HTR-8/SVneo (cell line): ENCODE results near the gene EXD3.
"Not testable (repeated sequence)": the region's sequence is repeated elsewhere in the genome, so short reads cannot be mapped to it uniquely, and the experiment has no call there.

ENCODE experiments used
- DNase-seq: peaks from one replicate; pipeline ENCODE4 v3.0.0; 2011; ENCODE audit warnings: low spot score, mixed read lengths; ENCODE audit not compliant: insufficient read length
- FAIRE-seq: peaks from 2 replicates; lab custom pipeline; 2011; peaks lifted over from hg19 to GRCh38; lab: Jason Lieb, UNC

EXD3 gene

GRCh38 chr9:137327641-137328550 is 95.1 kb downstream of the EXD3 start:
- DNase-seq: not testable (repeated sequence)
- FAIRE-seq: peak; percentile 84

DNA sequence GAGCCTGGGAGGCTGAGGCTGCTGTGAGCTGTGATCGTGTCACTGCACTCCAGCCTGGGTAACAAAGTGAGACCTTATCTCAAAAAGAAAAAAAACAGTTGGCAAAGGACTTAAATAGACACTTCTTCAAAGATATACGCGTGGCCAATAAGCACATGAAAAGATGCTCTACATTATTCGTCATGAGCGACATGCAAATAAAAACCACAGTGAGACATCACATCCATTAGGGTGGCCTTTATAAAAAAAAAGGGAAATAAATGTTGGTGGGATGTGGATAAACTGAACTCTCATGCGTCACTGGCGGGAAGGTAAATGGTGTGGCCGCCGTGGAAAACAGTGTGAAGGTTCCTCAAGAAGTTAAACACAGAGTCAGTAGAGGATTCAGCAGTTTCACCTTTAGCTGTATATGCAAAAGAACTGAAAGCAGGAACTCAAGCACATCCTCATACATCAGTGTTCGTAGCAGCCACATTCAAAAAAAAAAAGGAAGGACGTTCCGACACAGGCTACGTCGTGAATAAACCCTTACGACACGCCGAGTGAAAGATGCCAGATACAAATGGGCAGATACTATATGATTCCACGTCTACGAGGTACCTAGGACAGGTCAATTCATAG is 96.4 kb downstream of the EXD3 start:
- no peak for DNase-seq
- no peak for FAIRE-seq

- DNase-seq (no peak), FAIRE-seq (no peak)
Observed at GRCh38 chr9:137325799-137326198, 97.2 kb downstream of the EXD3 start.

DNA sequence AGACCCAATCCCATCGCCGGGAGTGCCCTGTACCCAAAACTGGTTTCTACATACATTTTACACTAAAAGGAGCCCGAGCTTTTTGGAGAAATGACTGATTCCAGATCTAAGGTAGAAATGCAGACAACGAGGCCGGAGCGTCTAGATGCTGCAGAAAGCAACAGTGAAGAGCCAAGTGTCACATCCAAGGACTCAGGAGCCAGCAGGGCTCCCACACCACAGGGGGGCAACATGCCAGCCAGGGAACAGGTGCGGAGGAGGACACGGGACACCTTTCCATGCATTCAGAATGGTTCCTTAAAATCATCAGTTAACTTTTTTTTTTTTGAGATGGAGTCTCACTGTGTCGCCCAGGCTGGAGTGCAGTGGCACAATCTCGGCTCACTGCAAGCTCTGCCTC is 97.8 kb downstream of the EXD3 start:
- no peak for DNase-seq
- FAIRE-seq: no peak

DNA sequence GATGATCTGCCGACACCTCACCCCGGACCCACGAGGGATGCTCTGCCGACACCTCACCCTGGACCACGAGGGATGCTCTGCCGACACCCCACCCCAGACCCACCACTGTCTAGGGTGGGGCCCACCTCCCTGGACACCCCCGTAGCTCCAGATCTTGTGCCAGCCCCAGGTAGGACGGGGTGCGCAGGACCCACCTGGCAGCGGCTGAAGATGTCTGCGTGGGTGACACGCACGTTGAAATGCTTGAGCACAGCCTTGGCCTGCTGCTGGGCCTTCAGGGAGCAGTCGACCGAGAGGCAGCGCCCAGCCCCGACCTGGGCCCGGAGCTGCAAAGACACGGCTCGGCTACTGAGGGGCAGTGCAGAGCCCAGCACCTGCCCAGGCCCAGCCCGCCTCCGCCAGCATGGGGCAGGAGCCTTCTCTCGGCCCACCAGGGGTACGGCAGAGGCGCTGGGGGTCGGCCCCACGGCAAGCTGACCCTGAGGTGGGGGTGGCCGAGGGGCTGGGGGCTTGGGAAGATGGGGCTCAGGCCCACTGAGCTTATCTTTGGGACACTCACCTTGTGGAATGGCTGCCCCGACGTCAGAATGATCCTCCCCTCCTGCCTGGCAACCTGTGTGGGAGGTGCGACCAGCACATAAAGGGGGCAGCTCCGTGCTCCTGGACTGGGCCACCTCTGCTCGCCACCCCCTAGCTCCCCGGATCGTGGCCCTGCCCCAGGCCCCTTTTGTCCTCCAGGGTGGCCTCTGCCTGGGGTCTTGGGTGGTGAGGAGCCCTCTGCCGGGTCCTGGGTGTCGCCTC is 99.2 kb downstream of the EXD3 start:
- FAIRE-seq (no peak), DNase-seq (no peak)

GRCh38 chr9:137321726-137322361 is 101.1 kb downstream of the EXD3 start:
- FAIRE-seq (no peak), DNase-seq (no peak)

DNA sequence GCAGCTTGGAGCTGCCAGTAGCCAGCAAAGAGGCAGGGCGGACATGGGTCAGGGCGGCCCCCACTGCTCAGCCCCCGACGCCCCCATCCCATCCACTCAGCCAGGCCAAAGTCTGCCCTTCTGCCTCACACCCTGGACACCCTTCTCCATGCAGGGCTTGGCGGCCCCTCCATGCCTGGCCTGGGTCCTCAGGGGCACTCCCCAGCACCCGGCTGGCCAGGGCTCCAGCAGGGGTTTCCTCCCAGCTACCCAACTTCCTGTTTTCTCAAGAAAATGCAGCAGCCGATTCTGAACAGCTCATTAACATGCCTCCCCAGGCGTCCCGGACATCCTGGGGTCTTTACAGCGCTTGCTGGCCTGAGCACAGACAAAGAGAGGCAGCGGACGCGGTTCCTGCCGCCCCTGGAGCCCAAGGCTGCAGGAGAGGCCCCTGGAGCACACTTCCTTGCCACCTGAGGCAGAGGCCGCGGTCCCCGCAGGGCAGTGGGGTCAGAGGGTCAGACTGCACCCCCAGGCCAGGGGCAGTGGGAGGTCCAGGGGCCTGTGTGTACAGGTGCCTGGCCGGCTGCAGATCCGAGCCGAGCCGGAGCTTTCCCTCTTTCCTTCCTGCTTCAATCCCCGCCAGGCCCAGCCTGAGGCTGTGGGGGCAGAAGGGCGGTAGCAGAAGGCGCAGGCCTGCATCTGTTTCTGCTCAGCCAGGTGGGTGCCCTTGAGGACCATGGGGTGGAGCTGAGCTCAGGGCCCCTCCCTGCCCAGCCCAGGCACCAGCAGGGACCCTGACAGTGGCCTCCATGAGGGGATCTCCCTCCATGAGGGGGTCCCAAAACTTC is 102.2 kb downstream of the EXD3 start:
- no peak for DNase-seq
- FAIRE-seq: no peak

DNA sequence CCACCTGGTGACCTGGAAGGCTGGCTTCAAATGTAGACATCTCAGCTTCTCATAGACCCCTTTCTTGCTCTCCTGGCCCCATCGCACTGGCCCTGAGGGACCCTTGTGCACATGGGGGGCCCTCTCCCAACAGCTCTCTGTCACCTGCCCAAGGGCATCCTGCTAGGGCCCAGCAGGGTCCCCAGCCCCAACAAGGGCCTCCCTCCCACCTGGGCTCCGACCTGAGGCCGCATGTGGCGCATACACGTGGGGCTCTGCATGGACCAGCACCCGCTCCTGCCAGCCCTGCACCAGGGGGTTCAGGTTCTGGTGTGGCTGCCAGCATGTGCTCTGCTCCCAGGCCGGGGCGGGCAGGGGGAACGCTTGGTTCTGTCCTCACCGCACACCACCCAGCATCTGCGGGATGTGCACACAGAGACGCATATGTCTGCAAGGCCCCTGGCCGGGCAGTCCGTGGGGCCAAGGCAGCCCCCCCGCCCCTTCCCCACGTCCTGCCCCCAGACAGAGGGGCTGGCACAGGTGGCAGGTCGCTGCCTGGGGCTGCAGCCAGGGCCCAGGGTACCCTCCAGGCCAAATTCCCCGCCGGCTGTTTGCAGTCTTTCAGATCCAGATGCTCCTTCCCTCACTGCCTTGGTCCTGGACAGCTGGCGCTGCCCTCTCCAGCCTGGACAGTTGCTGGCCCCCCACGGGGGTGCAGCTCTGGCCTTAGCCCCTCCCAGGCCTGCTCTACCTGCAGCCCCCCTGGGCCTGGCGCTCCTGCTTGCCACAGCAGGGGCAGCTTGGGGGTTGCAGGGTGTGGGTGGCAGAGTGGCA is 103.0 kb downstream of the EXD3 start:
- no peak for DNase-seq
- no peak for FAIRE-seq

DNA sequence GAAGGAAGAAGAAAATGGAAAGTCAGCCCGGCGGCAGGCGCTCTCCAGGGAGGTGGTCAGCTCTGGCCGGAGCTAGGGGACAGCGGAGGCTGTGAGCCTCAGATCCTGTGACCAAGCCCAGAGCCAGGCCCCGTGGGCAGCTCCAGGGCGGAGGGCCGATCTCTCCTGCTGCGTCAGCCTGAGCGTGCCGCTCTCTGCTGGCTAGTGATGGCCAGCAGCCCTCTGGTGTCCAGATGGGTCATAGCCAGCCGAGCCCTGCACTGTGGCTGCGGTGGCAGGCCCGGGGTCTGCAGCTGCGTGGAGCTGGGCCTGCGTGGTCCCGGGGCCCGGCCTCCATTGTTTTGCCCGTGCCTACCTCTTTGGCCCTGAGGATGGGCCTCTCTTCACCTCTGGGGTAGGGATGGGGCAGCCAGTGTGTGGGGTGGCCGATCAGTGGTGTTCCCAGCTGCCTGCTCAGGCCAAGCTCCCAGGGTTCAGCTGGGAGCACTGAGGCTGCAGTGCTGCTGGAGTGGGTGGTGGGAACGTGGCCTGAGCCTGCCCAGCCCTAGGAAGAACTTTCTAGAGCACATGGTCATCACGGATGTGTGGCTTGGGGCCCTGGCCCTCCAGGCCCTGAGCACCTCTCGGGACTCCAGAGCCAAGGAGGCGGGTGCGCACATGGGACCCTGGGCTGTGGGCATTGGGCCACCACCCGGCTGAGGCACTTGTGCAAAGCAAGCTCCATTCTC is 103.8 kb downstream of the EXD3 start:
- FAIRE-seq: no peak

GRCh38 chr9:137318602-137319001 is 104.4 kb downstream of the EXD3 start:
- DNase-seq: no peak

More for the DNA sequence above, 103.8 kb downstream of the EXD3 start:
- no peak for DNase-seq

GRCh38 chr9:137317718-137318511 is 105.0 kb downstream of the EXD3 start:
- FAIRE-seq: no peak

More at GRCh38 chr9:137318602-137319001, 104.4 kb downstream of the EXD3 start:
- no peak for FAIRE-seq

GRCh38 chr9:137317021-137317717 is 105.8 kb downstream of the EXD3 start:
- DNase-seq: no peak
- FAIRE-seq: no peak

More at GRCh38 chr9:137317718-137318511, 105.0 kb downstream of the EXD3 start:
- DNase-seq: no peak

- no peak for DNase-seq
- FAIRE-seq: no peak
Observed at GRCh38 chr9:137316012-137316981, 106.7 kb downstream of the EXD3 start.

DNA sequence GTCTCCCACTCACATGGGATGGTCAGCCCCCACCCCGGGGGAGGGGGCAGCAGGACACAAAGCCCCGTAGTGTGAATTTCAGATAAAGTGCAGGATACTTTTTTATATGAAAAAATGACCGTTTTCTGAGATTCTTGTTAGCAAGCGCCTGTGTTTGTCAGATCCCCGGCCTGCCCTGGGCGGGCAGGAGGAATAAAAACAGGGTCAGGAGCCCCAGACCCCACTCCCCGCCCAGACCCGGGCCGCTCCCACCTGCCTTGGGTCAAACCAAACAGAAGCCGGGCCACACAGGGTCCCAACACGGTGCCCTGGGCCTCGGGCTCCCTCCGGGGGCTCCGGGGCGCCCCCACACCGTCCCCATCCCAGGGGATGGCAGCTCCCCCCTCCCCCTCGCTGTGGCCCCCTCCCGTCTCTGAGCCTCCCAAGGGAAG is 107.4 kb downstream of the EXD3 start:
- no peak for FAIRE-seq
- no peak for DNase-seq
